ENCODE measurements around the gene MAN1A1.

Gene MAN1A1

GRCh38 chr6:119267126-119267905 is 82.2 kb downstream of the MAN1A1 start:
- TF ChIP-seq, protein P1, sequence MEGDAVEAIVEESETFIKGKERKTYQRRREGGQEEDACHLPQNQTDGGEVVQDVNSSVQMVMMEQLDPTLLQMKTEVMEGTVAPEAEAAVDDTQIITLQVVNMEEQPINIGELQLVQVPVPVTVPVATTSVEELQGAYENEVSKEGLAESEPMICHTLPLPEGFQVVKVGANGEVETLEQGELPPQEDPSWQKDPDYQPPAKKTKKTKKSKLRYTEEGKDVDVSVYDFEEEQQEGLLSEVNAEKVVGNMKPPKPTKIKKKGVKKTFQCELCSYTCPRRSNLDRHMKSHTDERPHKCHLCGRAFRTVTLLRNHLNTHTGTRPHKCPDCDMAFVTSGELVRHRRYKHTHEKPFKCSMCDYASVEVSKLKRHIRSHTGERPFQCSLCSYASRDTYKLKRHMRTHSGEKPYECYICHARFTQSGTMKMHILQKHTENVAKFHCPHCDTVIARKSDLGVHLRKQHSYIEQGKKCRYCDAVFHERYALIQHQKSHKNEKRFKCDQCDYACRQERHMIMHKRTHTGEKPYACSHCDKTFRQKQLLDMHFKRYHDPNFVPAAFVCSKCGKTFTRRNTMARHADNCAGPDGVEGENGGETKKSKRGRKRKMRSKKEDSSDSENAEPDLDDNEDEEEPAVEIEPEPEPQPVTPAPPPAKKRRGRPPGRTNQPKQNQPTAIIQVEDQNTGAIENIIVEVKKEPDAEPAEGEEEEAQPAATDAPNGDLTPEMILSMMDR (conservative IDR thresholded peaks at IDR 0.05; ENCODE audit: low read depth, low read length): no peak
- Histone ChIP-seq H3K9ac (no peak overlapping the region), H3K79me2 (ENCODE audit: insufficient read depth, low read depth) (no peaks in the 10 kb centered on the region), H3K4me3 (IDR thresholded peaks at IDR 0.05; ENCODE audit: insufficient read depth, low read depth, low read length) (no peak overlapping the region), H3K4me2 (no peak overlapping the region), H3K27me3 (ENCODE audit: insufficient read depth, low read depth) (no peaks in the 10 kb centered on the region), H3K36me3 (ENCODE audit: insufficient read depth) (no peaks in the 10 kb centered on the region), H2AFZ (ENCODE audit: low read depth) (no peak overlapping the region), H3K27ac (no peak overlapping the region), H3K4me1 (ENCODE audit: low read depth, poor library complexity, severe bottlenecking) (no peaks in the 10 kb centered on the region), H4K20me1 (ENCODE audit: insufficient read depth) (no peaks in the 10 kb centered on the region)

DNA sequence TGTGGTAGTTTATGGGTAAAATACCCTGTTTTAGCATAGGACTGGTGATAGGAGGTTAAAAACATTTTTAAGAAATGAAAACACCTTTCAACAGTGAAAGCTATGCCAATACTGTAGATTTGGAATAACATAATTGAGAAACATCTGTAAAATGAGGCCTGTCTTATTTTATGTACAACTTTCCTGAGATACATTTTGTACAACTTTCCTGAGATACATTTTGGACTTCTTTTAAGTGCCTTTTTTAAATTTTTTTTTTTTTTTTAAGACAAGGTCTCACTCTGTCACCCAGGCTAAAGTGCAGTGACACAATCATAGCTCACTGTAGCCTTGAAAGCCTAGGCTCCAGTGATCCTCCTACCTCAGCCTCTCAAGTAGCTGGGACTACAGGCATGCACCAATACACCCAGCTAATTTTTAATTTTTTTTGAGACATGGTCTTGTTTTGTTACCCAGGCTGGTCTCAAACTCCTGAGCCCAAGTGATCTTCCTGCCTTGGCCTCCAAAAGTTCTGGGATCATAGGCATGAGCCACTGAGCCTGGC is 84.6 kb downstream of the MAN1A1 start:
- TF ChIP-seq, protein P1 (conservative IDR thresholded peaks at IDR 0.05; ENCODE audit: low read depth, low read length): no peak
- Histone ChIP-seq H3K9ac (no peak overlapping the region), H3K27ac (no peak overlapping the region), H3K4me2 (no peak overlapping the region), H2AFZ (ENCODE audit: low read depth) (no peak overlapping the region), H3K4me3 (IDR thresholded peaks at IDR 0.05; ENCODE audit: insufficient read depth, low read depth, low read length) (no peak overlapping the region), H3K4me1 (ENCODE audit: low read depth, poor library complexity, severe bottlenecking) (no peaks in the 10 kb centered on the region), H3K27me3 (ENCODE audit: insufficient read depth, low read depth) (no peaks in the 10 kb centered on the region), H4K20me1 (ENCODE audit: insufficient read depth) (no peaks in the 10 kb centered on the region), H3K36me3 (ENCODE audit: insufficient read depth) (no peaks in the 10 kb centered on the region), H3K79me2 (ENCODE audit: insufficient read depth, low read depth) (no peaks in the 10 kb centered on the region)

- Histone ChIP-seq H3K4me2 (no peak overlapping the region), H3K9ac (no peak overlapping the region)
These were observed 86.9 kb downstream of the MAN1A1 start for GRCh38 chr6:119262612-119263011.

DNA sequence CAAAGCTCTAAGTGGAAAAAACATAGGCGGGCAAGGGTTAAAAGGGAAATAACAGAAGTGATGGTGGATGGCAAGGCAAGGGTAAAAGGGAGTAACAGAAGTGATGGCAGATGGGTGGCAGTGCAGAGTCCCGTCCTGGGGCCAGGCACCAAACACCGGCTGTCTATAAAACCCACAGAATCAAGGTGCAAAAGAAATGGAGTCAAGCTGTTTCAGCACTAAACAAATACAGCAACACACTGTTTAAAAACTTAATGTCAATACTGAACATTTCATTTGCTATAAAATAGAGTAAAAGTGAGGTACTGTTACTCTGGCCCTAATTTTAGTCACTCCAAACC is 87.6 kb downstream of the MAN1A1 start:
- Histone ChIP-seq H3K4me3 (IDR thresholded peaks at IDR 0.05; ENCODE audit: insufficient read depth, low read depth, low read length) (no peak overlapping the region), H3K27me3 (ENCODE audit: insufficient read depth, low read depth) (no peaks in the 10 kb centered on the region), H3K9ac (no peak overlapping the region), H2AFZ (ENCODE audit: low read depth) (no peak overlapping the region), H3K4me2 (no peak overlapping the region), H3K36me3 (ENCODE audit: insufficient read depth) (no peaks in the 10 kb centered on the region), H4K20me1 (ENCODE audit: insufficient read depth) (no peaks in the 10 kb centered on the region), H3K4me1 (ENCODE audit: low read depth, poor library complexity, severe bottlenecking) (no peaks in the 10 kb centered on the region), H3K27ac (no peak overlapping the region), H3K79me2 (ENCODE audit: insufficient read depth, low read depth) (no peaks in the 10 kb centered on the region)
- TF ChIP-seq, protein P1 (conservative IDR thresholded peaks at IDR 0.05; ENCODE audit: low read depth, low read length): no peak

More at GRCh38 chr6:119262612-119263011, 86.9 kb downstream of the MAN1A1 start:
- Histone ChIP-seq H3K27me3 (ENCODE audit: insufficient read depth, low read depth) (no peaks in the 10 kb centered on the region), H3K27ac (no peak overlapping the region), H4K20me1 (ENCODE audit: insufficient read depth) (no peaks in the 10 kb centered on the region), H3K4me3 (IDR thresholded peaks at IDR 0.05; ENCODE audit: insufficient read depth, low read depth, low read length) (no peak overlapping the region), H3K36me3 (ENCODE audit: insufficient read depth) (no peaks in the 10 kb centered on the region), H3K4me1 (ENCODE audit: low read depth, poor library complexity, severe bottlenecking) (no peaks in the 10 kb centered on the region), H3K79me2 (ENCODE audit: insufficient read depth, low read depth) (no peaks in the 10 kb centered on the region), H2AFZ (ENCODE audit: low read depth) (no peak overlapping the region)
- TF ChIP-seq, protein P1 (conservative IDR thresholded peaks at IDR 0.05; ENCODE audit: low read depth, low read length): no peak
